HG03342 (cell line): Measurements from ENCODE around the gene DNAH17.

Experiments used
- ATAC-seq: cut with Tn5 transposase; IDR thresholded peaks from one replicate; pipeline ENCODE4 v1.9.1; 2021; ENCODE audit warnings: mild to moderate bottlenecking, moderate library complexity; ENCODE audit not compliant: unreplicated experiment

The DNAH17 gene

DNA sequence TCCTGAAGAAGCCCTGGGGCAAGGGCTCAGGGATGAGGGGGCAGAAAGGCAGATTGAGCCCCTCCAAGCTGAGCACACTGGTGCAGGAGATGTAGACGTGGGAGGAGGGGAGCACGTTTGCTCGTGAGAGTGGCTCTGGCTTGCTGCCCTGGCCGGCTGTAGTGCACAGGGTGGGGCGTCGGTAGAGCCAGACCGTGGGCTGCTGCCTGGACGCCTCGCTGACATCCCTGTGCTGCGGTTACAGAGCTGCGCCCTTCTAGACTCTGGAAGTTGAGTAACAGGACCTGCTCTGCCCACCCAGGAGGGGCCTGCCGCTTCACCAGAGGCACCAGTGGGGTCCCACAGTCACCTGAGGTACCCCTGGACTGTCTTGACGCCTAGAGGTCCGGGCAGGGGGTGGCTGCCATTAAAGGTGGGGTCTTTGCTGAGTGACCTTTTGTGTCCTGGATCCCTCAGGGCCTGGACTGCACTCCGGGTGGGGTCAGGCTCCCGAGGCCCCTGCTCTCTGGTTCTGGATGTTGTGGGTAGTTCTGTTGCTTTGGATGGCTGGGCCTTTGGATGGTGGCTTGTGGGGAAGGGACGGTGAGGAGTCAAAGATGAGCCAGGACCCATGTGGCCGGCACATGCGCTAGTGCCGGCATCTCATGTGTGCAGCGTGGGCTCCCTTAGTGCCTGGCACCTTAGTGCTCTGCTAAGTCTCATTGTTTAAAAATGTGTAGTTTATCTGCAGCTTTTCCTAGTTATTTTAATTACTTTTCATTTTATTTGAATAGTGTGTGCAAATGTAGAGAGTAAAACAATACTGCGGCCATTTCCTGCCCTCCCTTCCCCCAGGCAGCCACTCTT lies 157.0 kb downstream of the DNAH17 start:
- no peak for ATAC-seq

DNA sequence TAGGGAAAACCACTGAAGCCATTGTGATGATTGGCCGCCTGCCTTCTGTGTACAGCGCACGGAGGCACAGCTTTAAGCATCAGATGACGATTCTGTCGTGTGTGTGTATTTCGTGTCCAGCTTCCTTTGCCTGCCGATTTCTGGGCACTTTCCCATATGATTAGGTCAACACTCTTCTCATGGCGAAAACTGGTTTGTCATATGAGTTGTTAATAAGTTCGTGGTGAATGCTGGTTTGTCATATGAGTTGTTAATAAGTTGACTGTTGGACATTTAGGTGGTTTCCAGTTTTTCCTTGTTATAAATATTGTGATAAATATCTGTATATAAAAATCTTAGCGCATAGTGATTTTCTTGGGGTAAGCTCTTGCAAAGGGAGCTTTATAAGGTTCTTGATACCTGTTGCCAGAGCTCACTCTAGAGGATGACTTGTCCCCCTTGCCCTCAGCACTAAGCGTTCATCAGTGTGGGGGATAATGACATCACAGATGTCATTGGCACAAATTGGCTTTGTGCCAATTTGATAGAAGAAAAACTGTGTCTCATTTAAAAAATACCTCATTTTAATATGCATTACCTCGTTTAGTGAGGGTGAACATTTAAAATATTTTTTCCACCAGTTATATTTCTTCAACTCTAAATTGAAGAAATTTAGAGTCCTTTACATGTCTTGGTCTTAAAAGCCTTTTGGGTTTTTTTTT lies 158.7 kb downstream of the DNAH17 start:
- ATAC-seq, result no peak

DNA sequence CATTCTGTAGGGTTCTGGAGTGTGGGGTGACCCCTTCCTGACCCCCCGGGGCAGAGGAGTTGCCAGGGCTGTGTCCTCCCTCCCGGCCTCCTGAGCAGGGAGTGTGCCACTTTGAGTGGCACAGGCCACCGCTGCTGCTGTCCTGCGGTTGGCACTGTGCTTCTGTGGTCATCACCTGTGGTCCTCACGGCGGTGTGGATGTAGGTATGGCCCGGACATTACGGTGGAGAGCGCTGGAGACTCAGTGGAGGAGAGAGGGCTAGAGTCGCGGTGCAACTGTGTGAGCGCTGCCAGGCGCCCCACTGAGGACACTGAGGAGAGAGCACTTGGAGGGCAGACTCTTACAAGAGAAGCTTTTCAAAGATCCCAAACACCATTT lies 159.7 kb downstream of the DNAH17 start:
- no peak for ATAC-seq

GRCh38 chr17:78416791-78417530 lies 160.2 kb downstream of the DNAH17 start:
- ATAC-seq, result no peak

GRCh38 chr17:78415821-78416711 lies 161.1 kb downstream of the DNAH17 start:
- ATAC-seq, result no peak

DNA sequence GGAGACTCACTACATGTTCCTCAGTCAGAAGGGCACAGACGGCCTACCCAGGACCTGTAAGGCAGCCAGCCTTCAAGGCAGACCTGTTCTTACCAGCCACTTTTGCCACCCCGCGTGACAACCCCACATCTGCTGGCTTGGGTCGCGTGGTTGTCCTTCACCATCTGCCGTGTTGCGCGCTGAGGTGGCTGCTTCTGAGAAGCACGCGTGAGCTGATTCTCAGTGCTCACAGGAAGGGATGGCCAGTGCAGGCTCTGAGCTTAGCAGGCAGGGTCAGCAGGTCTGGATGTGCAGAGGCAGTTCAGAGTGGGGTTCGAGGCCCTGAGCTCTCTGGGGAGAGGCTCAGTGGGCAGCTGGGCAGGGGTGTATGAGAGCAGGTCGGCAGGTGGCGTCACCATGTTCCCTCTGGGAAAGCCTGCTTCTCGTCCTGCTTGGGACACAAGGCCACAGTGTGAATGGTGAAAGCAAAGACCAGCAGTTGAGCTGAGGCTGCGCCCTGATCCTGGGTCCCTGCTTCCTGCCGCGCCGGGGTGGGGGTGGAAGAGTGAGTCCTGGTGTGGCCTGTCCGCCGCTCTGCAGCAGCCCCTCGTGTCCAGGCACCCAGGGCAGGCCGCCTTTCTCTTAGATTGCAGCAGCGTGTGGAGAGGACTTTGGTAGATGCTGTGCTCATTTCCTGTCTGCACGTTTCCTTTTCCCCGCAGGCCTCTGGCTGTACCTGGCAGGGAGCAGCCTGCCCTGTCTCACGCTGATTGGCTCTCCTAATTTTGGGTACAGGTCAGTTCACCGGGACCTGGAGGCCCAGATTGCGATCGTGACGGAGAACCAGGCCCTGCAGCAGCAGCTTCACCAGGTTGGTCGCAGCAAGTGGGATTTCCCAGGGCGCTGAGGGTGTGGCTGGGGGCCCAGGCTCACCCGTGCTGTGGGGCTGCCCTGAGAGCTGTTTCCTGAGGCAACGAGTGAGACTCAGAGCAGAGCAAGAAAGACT lies 162.7 kb downstream of the DNAH17 start:
- ATAC-seq, result no peak

DNA sequence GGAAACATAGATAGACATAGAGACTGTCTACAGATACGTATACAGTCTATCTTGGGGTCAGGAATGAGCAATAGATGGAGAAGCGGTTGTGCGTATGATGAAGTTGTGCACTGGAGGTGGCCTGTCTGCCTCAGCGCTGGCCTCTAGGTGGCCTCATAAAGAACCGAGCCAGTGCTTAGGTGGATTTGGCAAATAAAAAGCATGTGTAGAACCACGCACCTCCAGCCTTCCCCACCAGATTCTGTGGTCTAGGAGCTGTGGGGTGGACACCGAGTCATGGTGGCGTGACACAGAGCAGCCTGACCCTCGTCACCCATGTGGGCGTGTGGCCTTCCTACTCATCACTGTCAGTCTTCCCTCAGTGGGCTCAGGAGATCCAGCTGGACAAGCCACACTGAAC lies 164.8 kb downstream of the DNAH17 start:
- no peak for ATAC-seq

DNA sequence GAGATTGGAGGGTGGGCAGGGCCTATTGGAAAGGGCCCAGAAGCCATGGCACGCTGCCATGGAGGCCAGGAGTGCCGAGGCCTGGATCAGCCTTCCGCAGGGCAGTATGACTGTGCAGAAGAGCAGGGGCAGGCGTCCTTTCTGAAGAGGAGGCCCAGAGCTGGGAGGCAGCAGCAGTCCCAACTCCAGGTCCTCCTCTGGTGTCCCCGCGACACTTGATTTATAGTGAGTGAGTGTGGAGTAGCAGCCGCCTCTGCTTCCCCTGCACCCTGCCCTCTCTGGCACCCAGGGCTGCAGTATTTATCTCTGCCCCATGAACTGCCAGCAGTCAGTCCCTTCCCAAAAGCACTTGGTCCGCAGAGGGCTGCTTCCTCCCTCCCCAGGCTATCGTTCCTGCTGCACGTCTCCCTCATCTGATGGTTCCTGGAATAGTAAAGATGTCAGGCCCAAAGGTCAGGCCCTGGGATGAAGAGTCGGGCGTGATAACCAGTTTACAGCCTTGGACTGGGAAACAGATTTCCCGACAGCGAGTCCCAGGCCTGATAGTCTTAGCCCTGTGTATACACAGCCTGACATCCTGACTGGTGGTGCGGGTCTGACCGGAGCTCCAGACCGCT lies 165.8 kb downstream of the DNAH17 start:
- no peak for ATAC-seq

GRCh38 chr17:78409191-78409928 lies 167.8 kb downstream of the DNAH17 start:
- ATAC-seq, result no peak

- no peak for ATAC-seq
These were observed 168.6 kb downstream of the DNAH17 start for GRCh38 chr17:78408476-78409050.

DNA sequence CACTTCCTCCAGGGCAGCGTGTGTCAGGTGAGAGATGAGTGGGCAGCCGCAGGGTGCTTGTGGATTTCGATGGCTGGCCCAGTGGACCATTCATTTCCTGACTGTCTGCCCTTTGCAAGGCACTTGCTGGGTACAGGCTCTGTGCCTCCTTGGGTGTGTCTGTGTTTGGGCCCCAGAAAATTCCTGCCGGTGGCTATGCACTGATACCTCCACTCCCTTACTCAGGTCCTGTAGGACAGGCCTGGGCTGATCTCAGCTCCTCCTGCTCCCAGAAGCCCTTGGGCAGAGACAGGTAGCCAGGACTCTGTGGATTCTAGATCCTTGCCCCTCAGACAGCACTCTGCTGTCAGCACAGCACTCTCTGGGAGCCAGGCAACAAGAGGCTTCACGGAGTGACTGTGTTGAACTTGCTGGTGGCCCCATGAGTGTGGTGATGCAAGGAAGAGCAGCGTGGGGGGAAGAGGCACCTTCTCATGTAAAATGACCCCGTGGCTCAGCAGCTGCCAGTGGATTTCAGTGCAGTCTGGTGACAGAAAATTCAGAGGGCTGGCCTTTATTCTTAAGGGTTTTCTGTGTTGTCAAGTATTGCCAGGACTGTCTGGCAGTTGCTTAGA lies 169.7 kb downstream of the DNAH17 start:
- no peak for ATAC-seq

DNA sequence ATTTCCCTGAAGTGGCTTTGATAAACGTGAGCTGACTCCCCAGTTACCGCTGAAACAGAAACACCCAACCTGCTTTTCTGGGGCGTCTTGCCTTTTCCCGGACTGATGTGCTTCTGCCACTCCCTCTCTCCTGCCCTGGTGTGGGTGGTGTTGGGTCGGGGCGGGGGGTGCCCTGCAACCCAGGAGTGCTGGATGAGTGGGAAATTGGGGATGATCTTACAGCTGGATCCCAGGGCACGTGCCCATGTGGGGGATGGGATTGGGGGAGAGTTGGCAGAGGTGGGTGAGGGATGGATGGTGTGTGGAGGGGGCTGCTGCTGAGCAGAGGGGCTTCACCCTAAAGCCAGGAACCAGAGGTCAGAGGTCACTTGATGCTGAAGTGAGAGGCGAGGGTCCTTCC lies 170.3 kb downstream of the DNAH17 start:
- ATAC-seq, result no peak

DNA sequence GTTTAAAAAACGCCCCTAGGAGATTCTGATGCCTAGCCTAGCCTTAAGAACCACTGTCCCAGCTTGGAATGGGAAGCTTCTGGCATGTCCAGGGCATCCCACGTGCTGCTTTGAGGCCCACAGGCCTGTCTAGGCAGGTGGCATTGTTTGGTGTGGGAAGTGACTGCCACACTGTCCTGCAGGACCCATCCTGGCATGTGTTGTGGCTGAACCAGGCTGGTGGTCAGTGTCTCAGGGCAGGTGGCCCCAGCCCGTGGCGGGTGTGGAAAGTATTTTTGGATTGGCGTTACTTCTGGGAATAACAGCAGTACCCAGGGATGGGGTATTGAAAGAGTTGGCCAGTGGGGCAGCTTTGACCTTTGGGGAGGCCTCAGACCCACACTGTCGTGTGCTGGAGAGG lies 170.8 kb downstream of the DNAH17 start:
- ATAC-seq, result no peak

GRCh38 chr17:78403822-78404221 lies 173.4 kb downstream of the DNAH17 start:
- no peak for ATAC-seq

DNA sequence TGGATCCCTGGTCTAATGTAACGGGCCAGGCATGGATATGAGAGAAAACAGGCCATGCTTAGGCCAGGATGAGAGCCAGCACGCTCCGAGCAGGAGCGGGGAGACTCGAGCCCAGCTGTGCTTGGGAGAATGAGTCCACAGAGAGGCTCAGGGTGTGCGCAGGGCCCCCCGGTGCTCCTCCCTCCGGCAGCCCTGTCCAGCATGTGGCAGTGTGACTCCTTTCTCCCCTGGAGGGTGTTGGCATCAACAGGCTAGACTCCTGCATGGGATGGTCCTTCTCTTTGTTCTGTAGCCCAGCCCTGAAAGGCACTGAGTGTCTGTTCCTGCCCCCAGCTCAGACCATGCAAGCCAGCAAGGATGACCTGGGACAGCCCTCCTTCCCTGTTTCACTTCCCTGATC lies 175.3 kb downstream of the DNAH17 start:
- no peak for ATAC-seq

- ATAC-seq, result no peak
These were observed 175.9 kb downstream of the DNAH17 start for GRCh38 chr17:78401246-78401645.

DNA sequence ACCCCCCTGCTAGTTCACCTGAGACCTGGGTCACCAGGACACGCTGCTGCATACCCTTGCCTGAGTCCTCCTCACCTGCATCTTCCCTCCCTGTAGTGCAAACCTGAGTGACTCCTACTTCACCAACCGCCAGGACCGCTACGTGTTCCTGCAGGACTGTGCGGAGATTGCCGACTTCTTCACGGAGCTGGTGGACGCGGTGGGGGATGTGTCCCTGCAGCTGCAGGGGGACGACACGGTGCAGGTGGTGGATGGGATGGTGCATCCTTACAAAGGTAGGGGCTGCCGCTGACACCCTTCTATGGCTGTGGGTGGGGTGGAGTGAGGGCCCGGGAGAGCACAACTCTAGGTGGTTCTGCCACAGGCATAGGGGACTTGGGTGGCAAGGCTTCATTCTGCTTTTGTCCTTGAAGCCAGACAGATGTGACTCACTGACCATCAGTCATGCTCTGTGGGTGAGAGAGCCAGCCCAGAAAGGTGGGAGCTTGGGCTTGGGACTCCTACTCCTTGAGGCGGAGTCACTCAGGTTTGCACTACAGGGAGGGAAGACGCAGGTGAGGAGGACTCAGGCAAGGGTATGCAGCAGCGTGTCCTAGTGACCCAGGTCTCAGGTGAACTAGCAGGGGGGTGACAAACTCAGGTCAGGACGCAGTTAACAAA lies 176.5 kb downstream of the DNAH17 start:
- no peak for ATAC-seq
